EL (cell line): ENCODE measurements around the gene STK32C.

ENCODE experiments used
- DNase-seq: peaks from one replicate; pipeline ENCODE4 v3.0.0-alpha.2; 2016

STK32C gene

DNA sequence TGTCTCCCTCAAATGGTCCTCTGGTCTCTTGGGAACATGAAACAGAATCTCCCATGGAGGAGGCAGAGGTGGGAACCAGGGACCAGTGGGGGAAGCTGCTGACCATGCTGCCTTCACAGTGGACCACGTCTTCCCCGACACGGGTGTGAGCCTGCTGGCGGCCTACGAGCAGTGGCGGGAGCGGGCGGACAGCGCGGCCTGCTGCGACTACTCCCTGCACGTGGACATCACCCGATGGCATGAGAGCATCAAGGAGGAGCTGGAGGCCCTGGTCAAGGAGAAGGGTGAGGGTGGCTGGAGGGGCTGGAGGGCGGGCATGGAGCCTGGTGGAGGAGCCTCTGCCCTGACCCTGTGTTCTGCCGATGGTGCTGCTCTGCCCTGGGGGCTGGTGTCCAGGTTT, 113.0 kb downstream of the STK32C start:
- no peak for DNase-seq

DNA sequence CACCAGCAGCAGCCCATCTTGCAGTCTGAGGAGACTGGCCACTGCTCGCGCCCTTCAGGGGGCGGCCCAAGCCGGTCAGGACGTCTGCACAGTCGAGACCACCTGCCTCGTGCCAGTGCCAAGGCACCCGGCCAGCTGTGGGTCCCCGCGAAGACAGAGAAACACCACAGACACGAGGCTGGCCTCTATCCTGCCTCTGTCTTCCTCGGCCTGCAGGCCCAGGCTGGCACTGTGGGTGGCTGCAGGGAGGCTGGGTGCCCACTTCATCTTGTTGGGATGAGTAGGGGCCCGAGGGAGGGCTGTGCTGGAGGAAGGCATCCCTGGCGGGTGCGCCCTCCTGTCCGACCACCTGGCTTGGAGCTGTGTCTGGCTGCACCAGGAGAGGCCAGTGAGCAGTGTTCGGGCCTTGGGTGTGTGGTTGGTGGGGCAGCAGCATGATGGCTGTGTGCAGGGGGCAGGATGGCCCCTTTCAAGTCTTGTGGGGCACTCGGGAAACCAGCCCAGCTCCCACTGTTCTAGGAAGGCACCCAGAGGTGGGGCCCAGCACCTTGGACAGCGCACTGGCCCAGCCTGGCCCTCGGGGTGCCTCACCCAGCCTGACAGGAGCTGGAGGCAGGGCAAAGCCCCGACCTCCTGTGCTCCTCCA, 113.7 kb downstream of the STK32C start:
- DNase-seq, result no peak

GRCh38 chr10:132192991-132193665, 114.6 kb downstream of the STK32C start:
- no peak for DNase-seq

GRCh38 chr10:132192076-132192975, 115.4 kb downstream of the STK32C start:
- DNase-seq, result no peak

DNA sequence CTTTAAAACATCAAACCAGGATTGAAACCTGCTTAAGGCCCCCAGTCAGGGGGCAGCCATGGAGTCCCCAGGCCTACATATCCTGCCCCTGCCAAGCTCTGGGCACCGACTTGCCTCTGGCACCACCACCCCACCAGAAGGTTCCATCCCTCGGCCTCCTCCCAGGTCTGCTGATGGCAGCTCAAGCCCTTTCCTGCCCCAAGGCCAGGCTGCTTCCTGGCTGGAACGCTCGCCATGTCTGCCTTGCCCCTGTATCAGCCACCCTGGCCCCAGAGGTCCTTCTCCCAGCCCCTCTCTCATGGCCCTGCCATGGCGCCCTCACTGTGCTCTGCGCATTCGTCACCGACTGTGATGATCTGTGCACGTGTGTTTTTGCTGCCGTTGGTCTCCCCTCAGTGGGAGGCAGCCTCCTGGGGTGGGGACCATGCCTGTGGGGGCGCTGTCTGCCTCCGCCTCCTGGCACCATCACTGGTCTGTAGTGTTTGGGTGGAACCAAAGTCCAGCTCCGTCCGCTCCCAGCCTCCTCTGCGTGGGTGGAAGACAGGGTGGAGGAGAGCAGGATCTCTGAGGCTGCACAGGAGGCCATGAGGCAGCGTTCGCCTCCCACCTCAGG, 117.8 kb downstream of the STK32C start:
- DNase-seq, result no peak

GRCh38 chr10:132189016-132189415, 118.7 kb downstream of the STK32C start:
- DNase-seq, result no peak

GRCh38 chr10:132188331-132188730, 119.4 kb downstream of the STK32C start:
- no peak for DNase-seq

DNA sequence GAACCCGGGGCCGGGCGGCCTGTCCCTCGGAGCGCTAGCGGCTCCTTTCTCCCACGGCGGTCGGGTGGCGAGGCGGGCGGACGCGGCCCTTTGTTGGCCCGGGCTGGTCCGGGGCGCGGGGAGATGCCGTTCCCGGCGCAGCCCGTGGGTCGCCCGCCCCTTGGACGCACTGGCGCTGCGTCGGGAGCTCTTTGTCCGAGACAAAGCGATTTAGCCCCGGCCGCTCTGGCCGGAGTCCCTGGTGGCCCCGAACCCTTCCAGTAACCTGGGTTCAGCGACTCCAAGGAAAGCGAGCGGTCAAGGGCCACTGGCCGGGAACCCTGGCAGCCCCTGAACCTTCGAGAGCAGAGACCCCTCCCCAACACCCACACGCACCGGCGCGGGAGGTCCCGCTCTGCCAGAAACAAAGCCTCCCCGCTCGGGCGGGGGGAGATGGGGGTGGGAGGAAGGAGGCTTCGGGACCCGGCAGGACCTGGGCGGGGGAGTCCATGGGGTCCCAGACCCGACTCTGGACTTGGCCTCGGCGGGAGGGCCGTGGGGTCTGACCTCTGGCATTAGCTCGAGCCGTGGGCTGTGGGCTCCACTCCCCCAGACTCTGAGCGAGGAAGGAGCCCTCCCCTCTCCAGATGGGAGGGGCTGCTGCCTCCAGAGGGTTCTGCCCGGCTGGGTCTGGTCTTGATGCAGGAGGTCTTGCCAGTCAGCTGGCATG, 120.2 kb downstream of the STK32C start:
- DNase-seq, result no peak

- DNase-seq, result no peak
Measured at GRCh38 chr10:132186488-132187429, 121.0 kb downstream of the STK32C start, which contains the start of gene DPYSL4. TSS of gene DPYSL4 (plus strand) at chr10:132186948. CDS start at chr10:132187064, 116 bp downstream.

GRCh38 chr10:132185601-132186487, 121.9 kb downstream of the STK32C start:
- DNase-seq, result no peak

GRCh38 chr10:132184816-132185593, 122.7 kb downstream of the STK32C start:
- no peak for DNase-seq

DNA sequence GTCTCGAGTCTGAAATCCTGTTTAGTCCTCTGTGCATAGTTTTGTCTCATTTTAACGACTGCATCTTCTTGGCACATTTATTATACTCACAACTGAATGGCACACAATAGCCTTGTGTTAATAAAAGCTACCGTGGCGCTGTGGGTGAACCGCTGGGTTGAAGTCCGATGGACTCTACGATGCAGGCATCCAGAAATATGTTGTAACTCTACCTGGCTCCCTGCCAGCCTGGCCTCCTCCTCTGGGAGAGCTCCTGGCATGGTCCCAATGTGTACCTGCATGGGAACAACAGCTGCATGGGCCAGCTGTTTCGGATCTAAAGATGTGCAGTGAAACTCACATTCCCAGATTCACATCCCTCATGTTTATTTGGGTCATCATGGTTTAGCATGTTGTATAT, 124.7 kb downstream of the STK32C start:
- no peak for DNase-seq

- DNase-seq, result no peak
Measured at GRCh38 chr10:132182591-132182990, 125.2 kb downstream of the STK32C start.

DNA sequence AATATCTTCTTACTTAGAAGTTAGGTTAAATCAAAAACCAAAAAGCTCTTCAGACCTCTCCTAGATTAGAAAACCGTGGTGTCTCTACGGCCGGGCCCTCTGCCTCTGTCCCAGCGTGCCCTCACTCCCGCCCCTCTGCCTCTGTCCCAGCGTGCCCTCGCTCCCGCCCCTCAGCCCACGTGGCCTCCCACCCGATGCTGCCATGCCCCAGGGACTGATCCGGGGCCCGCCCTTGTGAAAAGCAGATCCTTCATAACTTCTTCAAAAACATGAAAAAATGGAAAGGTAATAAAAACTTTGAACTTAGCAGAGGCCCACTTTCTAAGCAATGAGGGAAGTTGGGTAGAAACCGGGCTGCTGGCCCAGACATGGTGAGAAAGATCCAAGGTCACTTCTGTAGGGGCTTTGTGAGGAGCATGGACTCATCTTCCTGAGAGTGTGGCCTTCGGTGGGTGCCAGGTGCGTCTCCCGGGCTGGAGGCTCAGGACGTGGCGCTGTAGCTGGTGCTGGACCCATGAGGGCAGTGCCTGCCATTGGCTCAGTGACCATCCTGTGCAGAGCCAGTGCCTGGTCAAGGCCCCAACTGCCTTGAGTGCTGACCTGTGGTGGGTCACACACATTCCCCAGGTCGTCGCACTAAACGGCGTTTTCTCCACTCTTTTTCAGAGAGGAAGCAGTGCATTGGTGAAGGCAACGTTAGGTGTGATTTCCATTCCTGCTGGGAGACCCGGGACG, 125.9 kb downstream of the STK32C start:
- DNase-seq, result no peak

- DNase-seq, result no peak
Measured at GRCh38 chr10:132180736-132181135, 127.0 kb downstream of the STK32C start.

DNA sequence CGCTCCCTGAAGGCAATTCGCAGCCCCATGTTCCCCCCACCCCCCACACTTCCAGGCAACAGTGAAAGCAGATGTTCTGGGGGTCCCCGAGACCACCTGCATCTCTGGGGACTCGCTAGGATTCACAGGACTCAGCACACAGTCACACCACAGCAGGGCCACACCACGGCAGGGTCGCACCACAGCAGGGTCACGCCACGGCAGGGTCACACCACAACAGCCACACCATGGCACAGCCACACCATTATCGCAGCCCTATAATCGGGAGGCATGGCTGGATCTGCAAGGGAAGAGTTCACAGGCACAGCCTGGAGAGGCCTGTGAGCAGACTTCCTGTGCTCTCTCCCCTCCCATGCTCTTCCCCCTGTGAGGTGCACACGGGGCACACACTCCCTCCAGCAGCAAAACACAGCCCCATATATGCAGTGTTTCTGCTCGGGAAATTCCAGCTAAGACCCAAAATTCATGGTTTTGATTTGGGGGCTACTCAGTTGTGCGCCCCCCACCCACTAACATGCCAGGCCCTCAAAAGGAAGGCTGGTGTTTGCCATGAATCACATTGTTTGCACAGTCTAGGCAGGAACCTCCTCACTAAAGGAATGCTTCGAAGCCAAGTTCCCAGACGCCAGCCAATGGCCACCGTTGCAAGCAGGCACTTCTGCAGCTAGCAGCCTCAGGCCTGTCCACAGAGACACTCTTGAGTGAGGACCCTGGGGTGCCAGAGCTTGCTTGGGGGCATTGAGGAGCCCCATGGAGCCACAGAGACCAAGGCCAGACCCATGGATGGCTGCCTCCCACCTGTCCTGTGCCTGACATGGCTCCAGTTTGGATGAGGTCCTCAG, 128.0 kb downstream of the STK32C start:
- DNase-seq, result no peak

DNA sequence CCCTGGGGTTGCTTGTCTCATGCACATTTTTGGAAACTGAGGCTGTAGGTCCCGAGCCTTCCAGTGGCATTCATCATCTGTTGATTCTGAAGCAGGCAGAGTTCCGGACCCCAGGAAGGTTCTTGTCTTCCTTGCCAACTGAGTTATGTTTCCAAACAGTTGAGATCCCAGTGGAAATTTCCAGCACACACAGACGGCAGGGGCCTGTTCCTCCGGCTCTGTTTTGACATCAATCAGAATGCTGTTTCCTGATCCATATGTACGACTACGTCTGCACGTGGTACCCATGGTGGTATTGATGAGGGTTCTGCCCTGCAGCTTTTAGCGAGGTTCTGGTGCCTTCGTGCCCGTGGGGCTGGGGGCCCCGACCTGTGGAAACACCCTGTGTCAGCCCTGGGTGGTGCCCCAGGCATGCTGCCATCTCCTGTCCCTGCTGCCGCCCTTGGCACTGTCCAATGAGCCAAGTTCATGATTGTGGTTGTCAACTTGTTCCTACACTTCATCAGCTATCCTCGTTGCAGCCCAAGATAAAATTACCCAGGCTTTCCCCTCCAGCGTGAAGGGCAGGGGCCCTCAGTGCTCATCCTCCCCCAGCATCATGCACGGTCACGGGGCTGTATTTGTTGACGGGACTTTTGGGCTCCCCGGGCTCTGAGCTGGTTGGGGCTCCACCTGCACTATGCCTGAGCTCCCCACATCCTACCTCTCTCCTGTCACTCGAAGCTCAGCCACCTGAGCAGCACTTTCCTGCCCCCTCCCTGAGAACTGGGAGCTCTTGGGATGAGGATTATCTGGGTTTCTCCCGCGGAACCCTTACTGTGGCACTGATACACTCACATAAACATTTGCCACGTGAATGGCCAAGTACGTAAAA, 128.8 kb downstream of the STK32C start:
- DNase-seq, result no peak
